K562 (cell line): ENCODE results near the gene GHRL. TPM values are rescaled to one million over a fixed set of nuclear protein-coding genes. Genes with fewer than 3 reads are reported as not detected.
A peak's percentile ranks its signal among the peaks of the same experiment; 100 is the strongest.

ENCODE experiments used
- NR2C2 ChIP-seq, 2 experiments: fragments of 200-800 bp in 1 of 2; sonication (Bioruptor generic) in 1 of 2; sonication (generic) in 1 of 2; formaldehyde crosslinking in 1 of 2; IDR thresholded peaks; 2 replicates each; pipeline versions ENCODE4 v1.6.1 to v1.8.0; 2016 to 2022; ENCODE audit warnings: mild to moderate bottlenecking in 1 of 2, missing compliant biosample characterization in 1 of 2, missing genetic modification characterization in 1 of 2, missing genetic modification reagents in 1 of 2
- SUPT5H ChIP-seq: fragments of 450-650 bp; IDR thresholded peaks from 2 replicates; pipeline ENCODE4 v1.6.1; 2016
- polyA plus RNA-seq, 8 experiments: library from polyadenylated mRNA; depleted of rRNA in 4 of 8; stranded (reverse) in 5 of 8; unstranded in 3 of 8; fragments of >200 nt; fragmentation: Nextera tagmentation in 2 of 8; fragmentation: Illumina TruSeq in 1 of 8; extraction: Ambion mirVana in 2 of 8; extraction: Trizol in 1 of 8; gene quantifications; 2 replicates each; pipeline versions ENCODE4 v1.2.1 to v1.2.3, GENCODE V29; 2011 to 2014; ENCODE audit warnings: inconsistent platforms in 1 of 8, missing spikeins in 1 of 8
- total RNA-seq, 7 experiments: library from RNA; depleted of rRNA in 6 of 7; stranded (reverse); fragments of >200 nt in 6 of 7; fragmentation: Illumina TruSeq in 2 of 7; extraction: Trizol in 2 of 7; gene quantifications; 2 replicates each; pipeline versions ENCODE4 v1.2.1 to v1.2.3, GENCODE V29; 2011 to 2021; ENCODE audit warnings: low replicate concordance in 1 of 7
- TF ChIP-seq, protein P1 (sequence below): fragments of 200-800 bp; sonication (Bioruptor generic); IDR thresholded peaks from 2 replicates; pipeline ENCODE4 v1.6.1; 2017; ENCODE audit warnings: missing genetic modification characterization, missing compliant biosample characterization
- TF ChIP-seq, protein P2 (sequence below): sonication (generic); formaldehyde crosslinking; IDR thresholded peaks from 2 replicates; pipeline ENCODE4 v1.8.0; 2023; ENCODE audit warnings: mild to moderate bottlenecking, missing genetic modification reagents
- TF ChIP-seq, protein P3 (sequence below): sonication (generic); formaldehyde crosslinking; IDR thresholded peaks from 2 replicates; pipeline ENCODE4 v1.8.1; 2023; ENCODE audit warnings: mild to moderate bottlenecking, missing genetic modification reagents, moderate library complexity

GHRL gene
- total and polyA plus RNA-seq, 9 of the 15 experiments (the other 6 are each of a cell fraction or from before 2014, with no cell fraction given), result 0.08 to 0.29 (median 0.15) TPM; not detected in 5

DNA sequence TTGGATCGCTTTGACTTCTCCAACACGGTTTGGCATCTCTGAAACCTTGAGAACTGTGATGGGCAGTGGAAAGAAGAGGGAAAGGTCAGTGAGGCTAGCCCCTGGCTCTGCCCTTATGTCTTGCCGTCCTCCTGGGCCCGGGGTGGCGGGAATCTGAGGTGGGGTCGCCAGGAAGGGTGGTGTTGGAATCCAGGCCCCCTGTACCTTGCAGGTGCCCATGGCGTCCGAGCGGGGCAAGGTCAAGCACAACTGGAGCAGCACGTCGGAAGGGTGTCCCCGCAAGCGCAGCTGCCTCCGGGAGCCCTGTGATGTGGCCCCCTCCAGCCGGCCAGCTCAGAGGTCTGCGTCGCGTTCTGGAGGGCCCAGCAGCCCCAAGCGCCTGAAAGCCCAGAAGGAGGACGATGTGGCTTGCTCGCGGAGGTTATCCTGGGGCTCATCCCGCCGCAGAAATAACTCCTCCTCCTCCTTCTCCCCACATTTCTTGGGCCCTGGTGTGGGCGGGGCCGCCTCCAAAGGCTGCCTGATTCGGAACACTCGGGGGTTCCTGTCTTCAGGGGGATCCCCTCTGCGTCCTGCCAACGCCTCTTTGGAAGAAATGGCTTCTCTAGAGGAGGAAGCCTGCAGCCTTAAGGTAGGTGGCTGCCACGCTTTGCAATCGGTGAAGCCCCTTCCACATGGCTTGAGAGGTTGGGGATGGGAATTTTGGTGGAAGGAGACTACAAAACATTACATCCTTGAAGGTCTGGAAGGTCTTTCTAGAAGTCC is 43.6 kb downstream of the GHRL start (continued):
- TF ChIP-seq, protein P1, sequence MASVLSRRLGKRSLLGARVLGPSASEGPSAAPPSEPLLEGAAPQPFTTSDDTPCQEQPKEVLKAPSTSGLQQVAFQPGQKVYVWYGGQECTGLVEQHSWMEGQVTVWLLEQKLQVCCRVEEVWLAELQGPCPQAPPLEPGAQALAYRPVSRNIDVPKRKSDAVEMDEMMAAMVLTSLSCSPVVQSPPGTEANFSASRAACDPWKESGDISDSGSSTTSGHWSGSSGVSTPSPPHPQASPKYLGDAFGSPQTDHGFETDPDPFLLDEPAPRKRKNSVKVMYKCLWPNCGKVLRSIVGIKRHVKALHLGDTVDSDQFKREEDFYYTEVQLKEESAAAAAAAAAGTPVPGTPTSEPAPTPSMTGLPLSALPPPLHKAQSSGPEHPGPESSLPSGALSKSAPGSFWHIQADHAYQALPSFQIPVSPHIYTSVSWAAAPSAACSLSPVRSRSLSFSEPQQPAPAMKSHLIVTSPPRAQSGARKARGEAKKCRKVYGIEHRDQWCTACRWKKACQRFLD, result no peak
- TF ChIP-seq, protein P2, sequence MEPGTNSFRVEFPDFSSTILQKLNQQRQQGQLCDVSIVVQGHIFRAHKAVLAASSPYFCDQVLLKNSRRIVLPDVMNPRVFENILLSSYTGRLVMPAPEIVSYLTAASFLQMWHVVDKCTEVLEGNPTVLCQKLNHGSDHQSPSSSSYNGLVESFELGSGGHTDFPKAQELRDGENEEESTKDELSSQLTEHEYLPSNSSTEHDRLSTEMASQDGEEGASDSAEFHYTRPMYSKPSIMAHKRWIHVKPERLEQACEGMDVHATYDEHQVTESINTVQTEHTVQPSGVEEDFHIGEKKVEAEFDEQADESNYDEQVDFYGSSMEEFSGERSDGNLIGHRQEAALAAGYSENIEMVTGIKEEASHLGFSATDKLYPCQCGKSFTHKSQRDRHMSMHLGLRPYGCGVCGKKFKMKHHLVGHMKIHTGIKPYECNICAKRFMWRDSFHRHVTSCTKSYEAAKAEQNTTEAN, result 0 out of 2 replicates have a peak, but pooled peaks have one; percentile 67
- no peak for TF ChIP-seq NR2C2 (CRISPR knock-in tag; IDR thresholded peaks at IDR 0.05)
- TF ChIP-seq NR2C2 (tag; IDR thresholded peaks at IDR 0.05), result no peak
- TF ChIP-seq SUPT5H, result peak; percentile 42; the same call in 1 of the 2 replicates
- TF ChIP-seq, protein P3, sequence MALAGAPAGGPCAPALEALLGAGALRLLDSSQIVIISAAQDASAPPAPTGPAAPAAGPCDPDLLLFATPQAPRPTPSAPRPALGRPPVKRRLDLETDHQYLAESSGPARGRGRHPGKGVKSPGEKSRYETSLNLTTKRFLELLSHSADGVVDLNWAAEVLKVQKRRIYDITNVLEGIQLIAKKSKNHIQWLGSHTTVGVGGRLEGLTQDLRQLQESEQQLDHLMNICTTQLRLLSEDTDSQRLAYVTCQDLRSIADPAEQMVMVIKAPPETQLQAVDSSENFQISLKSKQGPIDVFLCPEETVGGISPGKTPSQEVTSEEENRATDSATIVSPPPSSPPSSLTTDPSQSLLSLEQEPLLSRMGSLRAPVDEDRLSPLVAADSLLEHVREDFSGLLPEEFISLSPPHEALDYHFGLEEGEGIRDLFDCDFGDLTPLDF (CRISPR knock-in tag), result no peak
